ENCODE results near the gene DYNLT3. TPM values are rescaled to one million over a fixed set of nuclear protein-coding genes. Genes with fewer than 3 reads are reported as not detected.

DYNLT3 gene
- polyA plus RNA-seq, 1 experiment = 28.6 TPM

- Histone ChIP-seq H3K9me3 (ENCODE audit: control insufficient read depth, insufficient read depth, low read length) (no peaks in the 10 kb centered on the region), H3K27ac (ENCODE audit: low read depth, low read length) (peak overlapping the region; percentile 31), H3K27me3 (ENCODE audit: control insufficient read depth, insufficient read depth, low read length) (no peaks in the 10 kb centered on the region), H3K4me3 (ENCODE audit: low read depth, low read length) (peak overlapping the region; percentile 73)
- CTCF ChIA-PET = interaction anchor here (0.6 to 1.0 kb wide), 2 partner anchors 23 to 103 kb away, joined by 3 read pairs; no protein-coding TSS in a partner anchor
- no peak for TF ChIP-seq CTCF (IDR thresholded peaks at IDR 0.05; ENCODE audit: low read depth, low read length)
- no peak for DNase-seq (ENCODE audit: low read depth, low spot score)
- POLR2A ChIA-PET = no interaction called here
These were observed 394 bp upstream of the DYNLT3 start for GRCh38 chrX:37847733-37848197.

GRCh38 chrX:37846558-37846933, 825 bp downstream of the DYNLT3 start:
- DNase-seq (ENCODE audit: low read depth, low spot score) = no peak
- no peak overlapping the region for H3K27ac ChIP-seq (ENCODE audit: low read depth, low read length)
- H3K4me3 ChIP-seq (ENCODE audit: low read depth, low read length) = peak overlapping the region; percentile 73

GRCh38 chrX:37846141-37846540, 1.2 kb downstream of the DYNLT3 start:
- no peak for DNase-seq (ENCODE audit: low read depth, low spot score)
- Histone ChIP-seq H3K27me3 (ENCODE audit: control insufficient read depth, insufficient read depth, low read length) (no peaks in the 10 kb centered on the region), H3K27ac (ENCODE audit: low read depth, low read length) (no peak overlapping the region), H3K4me3 (ENCODE audit: low read depth, low read length) (peak overlapping the region; percentile 73), H3K9me3 (ENCODE audit: control insufficient read depth, insufficient read depth, low read length) (no peaks in the 10 kb centered on the region)
- ChIA-PET POLR2A (no interaction called here), CTCF (no interaction called here)
- TF ChIP-seq CTCF (IDR thresholded peaks at IDR 0.05; ENCODE audit: low read depth, low read length) = no peak

More at GRCh38 chrX:37846558-37846933, 825 bp downstream of the DYNLT3 start:
- H3K9me3 ChIP-seq (ENCODE audit: control insufficient read depth, insufficient read depth, low read length) = no peaks in the 10 kb centered on the region
- ChIA-PET POLR2A (no interaction called here), CTCF (no interaction called here)
- no peak for TF ChIP-seq CTCF (IDR thresholded peaks at IDR 0.05; ENCODE audit: low read depth, low read length)
- no peaks in the 10 kb centered on the region for H3K27me3 ChIP-seq (ENCODE audit: control insufficient read depth, insufficient read depth, low read length)

- Histone ChIP-seq H3K27me3 (ENCODE audit: control insufficient read depth, insufficient read depth, low read length) (no peaks in the 10 kb centered on the region), H3K4me3 (ENCODE audit: low read depth, low read length) (no peak overlapping the region), H3K9me3 (ENCODE audit: control insufficient read depth, insufficient read depth, low read length) (no peaks in the 10 kb centered on the region), H3K27ac (ENCODE audit: low read depth, low read length) (no peak overlapping the region)
- ChIA-PET CTCF (no interaction called here), POLR2A (no interaction called here)
- no peak for DNase-seq (ENCODE audit: low read depth, low spot score)
- TF ChIP-seq CTCF (IDR thresholded peaks at IDR 0.05; ENCODE audit: low read depth, low read length) = no peak
These were observed 2.7 kb downstream of the DYNLT3 start for GRCh38 chrX:37844622-37845021.

- Histone ChIP-seq H3K27me3 (ENCODE audit: control insufficient read depth, insufficient read depth, low read length) (no peaks in the 10 kb centered on the region), H3K4me3 (ENCODE audit: low read depth, low read length) (no peak overlapping the region), H3K9me3 (ENCODE audit: control insufficient read depth, insufficient read depth, low read length) (no peaks in the 10 kb centered on the region), H3K27ac (ENCODE audit: low read depth, low read length) (no peak overlapping the region)
- DNase-seq (ENCODE audit: low read depth, low spot score) = no peak
- CTCF ChIA-PET = interaction anchor here (2.5 kb wide), 1 partner anchor 16 kb away, joined by 6 read pairs; no protein-coding TSS in a partner anchor
- POLR2A ChIA-PET = no interaction called here
- TF ChIP-seq CTCF (IDR thresholded peaks at IDR 0.05; ENCODE audit: low read depth, low read length) = no peak
These were observed 6.4 kb downstream of the DYNLT3 start for GRCh38 chrX:37840931-37841330.

Data from AG04450 (cell line).